Ishikawa (cell line): ENCODE measurements around the gene TXK.

ENCODE experiments used
- CEBPB ChIP-seq: IDR thresholded peaks from 2 replicates; pipeline ENCODE4 v1.6.1; 2012
- CREB1 ChIP-seq: IDR thresholded peaks from 2 replicates; pipeline ENCODE4 v1.6.1; 2012; ENCODE audit warnings: low read depth
- EGR1 ChIP-seq: IDR thresholded peaks from 2 replicates; pipeline ENCODE4 v1.6.1; 2012
- EP300 ChIP-seq: IDR thresholded peaks from 2 replicates; pipeline ENCODE4 v1.6.1; 2012; ENCODE audit warnings: borderline replicate concordance
- FOXM1 ChIP-seq: IDR thresholded peaks from 2 replicates; pipeline ENCODE4 v1.6.1; 2012; ENCODE audit warnings: low read depth, borderline replicate concordance
- NFIC ChIP-seq: IDR thresholded peaks from 2 replicates; pipeline ENCODE4 v1.6.1; 2012
- RAD21 ChIP-seq: IDR thresholded peaks from 2 replicates; pipeline ENCODE4 v1.6.1; 2012; ENCODE audit warnings: low read depth
- TAF1 ChIP-seq: IDR thresholded peaks from 2 replicates; pipeline ENCODE4 v1.6.1; 2012; ENCODE audit warnings: low read depth, mild to moderate bottlenecking
- TCF12 ChIP-seq: IDR thresholded peaks from 2 replicates; pipeline ENCODE4 v1.6.1; 2012; ENCODE audit warnings: low read depth
- TEAD4 ChIP-seq: IDR thresholded peaks from 2 replicates; pipeline ENCODE4 v1.6.1; 2012
- YY1 ChIP-seq: IDR thresholded peaks from 2 replicates; pipeline ENCODE4 v1.6.1; 2012; ENCODE audit warnings: low read depth
- ZBTB7A ChIP-seq: IDR thresholded peaks from 2 replicates; pipeline ENCODE4 v1.6.1; 2012; ENCODE audit warnings: low read depth
- TF ChIP-seq, protein P1 (sequence below): IDR thresholded peaks from 2 replicates; pipeline ENCODE4 v1.6.1; 2012; ENCODE audit warnings: low read depth, mild to moderate bottlenecking
- TF ChIP-seq, protein P2 (sequence below): IDR thresholded peaks from 2 replicates; pipeline ENCODE4 v1.6.1; 2012
- TF ChIP-seq, protein P3 (sequence below): IDR thresholded peaks from 2 replicates; pipeline ENCODE4 v1.6.1; 2012

The TXK gene

DNA sequence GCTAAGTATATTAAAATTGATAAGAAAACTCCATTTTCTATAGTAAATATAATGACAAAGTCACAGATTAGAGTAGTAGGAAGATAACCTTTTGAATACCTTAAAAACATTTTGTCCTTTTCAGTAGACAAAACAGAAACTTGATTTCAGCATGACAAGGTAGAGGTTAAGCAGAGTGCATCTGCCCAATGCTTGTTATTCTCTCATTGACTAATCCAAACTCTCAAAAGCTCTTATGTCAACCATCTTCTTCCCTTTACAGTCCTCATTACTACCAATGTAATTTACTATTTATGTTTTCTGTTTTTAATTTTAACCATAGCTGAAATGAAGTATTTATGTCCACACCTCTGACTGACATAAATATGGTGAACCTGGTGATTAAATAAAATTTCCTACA, 106.4 kb downstream of the TXK start:
- TF ChIP-seq CREB1 (no peak), EP300 (no peak), FOXM1 (no peak), EGR1 (no peak), ZBTB7A (no peak), NFIC (no peak), CEBPB (no peak), TAF1 (no peak), RAD21 (no peak), YY1 (no peak), TEAD4 (no peak)
- TF ChIP-seq, protein P1, sequence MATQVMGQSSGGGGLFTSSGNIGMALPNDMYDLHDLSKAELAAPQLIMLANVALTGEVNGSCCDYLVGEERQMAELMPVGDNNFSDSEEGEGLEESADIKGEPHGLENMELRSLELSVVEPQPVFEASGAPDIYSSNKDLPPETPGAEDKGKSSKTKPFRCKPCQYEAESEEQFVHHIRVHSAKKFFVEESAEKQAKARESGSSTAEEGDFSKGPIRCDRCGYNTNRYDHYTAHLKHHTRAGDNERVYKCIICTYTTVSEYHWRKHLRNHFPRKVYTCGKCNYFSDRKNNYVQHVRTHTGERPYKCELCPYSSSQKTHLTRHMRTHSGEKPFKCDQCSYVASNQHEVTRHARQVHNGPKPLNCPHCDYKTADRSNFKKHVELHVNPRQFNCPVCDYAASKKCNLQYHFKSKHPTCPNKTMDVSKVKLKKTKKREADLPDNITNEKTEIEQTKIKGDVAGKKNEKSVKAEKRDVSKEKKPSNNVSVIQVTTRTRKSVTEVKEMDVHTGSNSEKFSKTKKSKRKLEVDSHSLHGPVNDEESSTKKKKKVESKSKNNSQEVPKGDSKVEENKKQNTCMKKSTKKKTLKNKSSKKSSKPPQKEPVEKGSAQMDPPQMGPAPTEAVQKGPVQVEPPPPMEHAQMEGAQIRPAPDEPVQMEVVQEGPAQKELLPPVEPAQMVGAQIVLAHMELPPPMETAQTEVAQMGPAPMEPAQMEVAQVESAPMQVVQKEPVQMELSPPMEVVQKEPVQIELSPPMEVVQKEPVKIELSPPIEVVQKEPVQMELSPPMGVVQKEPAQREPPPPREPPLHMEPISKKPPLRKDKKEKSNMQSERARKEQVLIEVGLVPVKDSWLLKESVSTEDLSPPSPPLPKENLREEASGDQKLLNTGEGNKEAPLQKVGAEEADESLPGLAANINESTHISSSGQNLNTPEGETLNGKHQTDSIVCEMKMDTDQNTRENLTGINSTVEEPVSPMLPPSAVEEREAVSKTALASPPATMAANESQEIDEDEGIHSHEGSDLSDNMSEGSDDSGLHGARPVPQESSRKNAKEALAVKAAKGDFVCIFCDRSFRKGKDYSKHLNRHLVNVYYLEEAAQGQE = no peak
- TF ChIP-seq, protein P2, sequence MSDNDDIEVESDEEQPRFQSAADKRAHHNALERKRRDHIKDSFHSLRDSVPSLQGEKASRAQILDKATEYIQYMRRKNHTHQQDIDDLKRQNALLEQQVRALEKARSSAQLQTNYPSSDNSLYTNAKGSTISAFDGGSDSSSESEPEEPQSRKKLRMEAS = no peak

DNA sequence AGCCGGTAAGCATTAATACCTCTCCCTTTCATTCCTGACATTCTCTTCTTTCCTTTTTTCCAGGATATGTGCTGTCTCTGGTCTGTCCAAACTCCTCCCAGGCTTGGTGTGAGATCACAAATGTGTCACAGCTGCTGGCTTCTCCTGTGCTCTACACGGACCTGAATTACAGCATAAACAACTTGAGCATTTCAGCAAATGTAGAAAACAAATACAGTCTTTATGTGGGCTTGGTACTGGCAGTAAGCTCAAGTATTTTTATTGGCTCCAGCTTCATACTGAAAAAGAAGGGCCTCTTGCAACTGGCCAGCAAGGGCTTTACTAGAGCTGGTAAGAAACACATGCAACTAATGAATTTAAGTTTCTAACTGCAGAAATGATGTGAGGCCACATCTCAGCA, 109.0 kb downstream of the TXK start:
- no peak for TF ChIP-seq FOXM1
- no peak for TF ChIP-seq ZBTB7A
- TF ChIP-seq CREB1 = no peak
- TF ChIP-seq YY1 = no peak

DNA sequence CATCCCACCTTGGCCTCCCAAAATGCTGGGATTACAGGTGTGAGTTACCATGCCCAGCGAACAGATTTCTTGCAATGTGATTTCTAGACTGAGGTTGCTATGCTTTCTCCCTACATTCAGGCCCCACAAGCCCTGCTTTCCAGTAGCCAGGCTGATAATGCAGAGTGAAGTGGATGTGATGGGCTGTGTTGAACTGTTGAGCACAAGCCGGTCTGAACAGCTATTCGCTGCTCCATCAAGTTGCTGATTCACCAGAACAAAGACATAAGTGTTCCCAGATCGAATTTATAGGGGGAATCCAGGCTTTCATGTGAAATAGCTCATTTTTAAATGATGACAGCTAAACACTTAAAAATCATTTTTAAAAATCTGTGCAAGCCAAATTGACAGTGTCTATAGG, 109.5 kb downstream of the TXK start:
- TF ChIP-seq, protein P3, sequence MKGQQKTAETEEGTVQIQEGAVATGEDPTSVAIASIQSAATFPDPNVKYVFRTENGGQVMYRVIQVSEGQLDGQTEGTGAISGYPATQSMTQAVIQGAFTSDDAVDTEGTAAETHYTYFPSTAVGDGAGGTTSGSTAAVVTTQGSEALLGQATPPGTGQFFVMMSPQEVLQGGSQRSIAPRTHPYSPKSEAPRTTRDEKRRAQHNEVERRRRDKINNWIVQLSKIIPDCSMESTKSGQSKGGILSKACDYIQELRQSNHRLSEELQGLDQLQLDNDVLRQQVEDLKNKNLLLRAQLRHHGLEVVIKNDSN = no peak
- TF ChIP-seq, protein P2 = no peak
- TF ChIP-seq RAD21 = no peak
- no peak for TF ChIP-seq NFIC
- TF ChIP-seq, protein P1 = no peak
- no peak for TF ChIP-seq FOXM1
- TF ChIP-seq ZBTB7A = no peak
- TF ChIP-seq EP300 = no peak
- TF ChIP-seq TEAD4 = no peak
- no peak for TF ChIP-seq YY1
- TF ChIP-seq CEBPB = no peak
- TF ChIP-seq CREB1 = no peak
- no peak for TF ChIP-seq TCF12

DNA sequence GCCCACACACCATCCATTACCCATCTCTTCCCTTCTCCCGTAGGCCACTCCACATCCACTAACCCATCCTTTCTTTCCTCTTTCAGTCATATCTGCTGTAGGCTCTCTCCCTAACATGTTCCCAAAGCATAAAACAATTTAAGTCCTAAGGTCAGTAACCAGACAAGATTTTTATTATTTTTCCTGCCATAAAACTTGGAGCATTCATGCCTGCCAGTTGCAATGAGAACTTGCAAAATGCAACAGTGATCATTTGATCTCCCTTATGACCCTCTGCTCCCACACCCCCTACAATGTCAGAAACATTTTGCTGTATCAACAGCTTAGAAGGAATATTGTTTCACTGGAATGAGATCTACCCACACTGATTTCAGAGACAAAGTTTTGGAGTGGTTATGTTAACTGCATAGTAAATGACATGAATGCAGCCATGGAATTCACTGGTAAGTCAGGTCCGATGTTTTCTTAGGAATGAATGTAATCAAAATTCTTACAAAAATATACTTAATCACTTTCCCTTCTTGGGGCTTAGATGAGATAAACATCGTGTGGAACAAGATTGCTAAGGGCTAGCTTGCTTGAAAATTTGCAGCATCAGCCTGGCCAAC, 111.8 kb downstream of the TXK start:
- TF ChIP-seq EP300 = no peak

DNA sequence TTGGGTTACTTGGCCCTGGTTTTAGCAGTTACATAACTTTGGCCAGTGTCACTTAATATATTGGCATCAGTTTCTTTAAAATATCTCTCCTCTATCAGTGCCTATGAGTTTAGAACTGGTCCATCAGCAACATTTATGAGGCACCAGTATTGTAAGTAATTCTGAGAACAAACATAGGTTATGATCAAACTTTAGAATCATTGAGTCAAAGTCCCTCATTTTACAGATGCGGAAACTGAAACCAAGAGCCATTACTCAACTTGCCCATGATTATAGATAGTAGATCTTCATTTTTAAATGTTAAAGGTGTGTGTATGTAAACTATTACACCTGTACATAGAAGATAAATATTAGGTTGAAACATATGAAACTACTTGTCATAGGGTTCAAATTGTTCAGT, 113.0 kb downstream of the TXK start:
- TF ChIP-seq YY1 = no peak
- TF ChIP-seq RAD21 = no peak
- TF ChIP-seq EP300 = no peak
- no peak for TF ChIP-seq TCF12
- TF ChIP-seq, protein P3 = no peak
- TF ChIP-seq, protein P2 = no peak
- no peak for TF ChIP-seq TEAD4
- TF ChIP-seq NFIC = no peak
- no peak for TF ChIP-seq CEBPB
- no peak for TF ChIP-seq EGR1
- TF ChIP-seq, protein P1 = no peak
- TF ChIP-seq TAF1 = no peak
- no peak for TF ChIP-seq ZBTB7A
- no peak for TF ChIP-seq CREB1
- no peak for TF ChIP-seq FOXM1
